Activated T-helper 1 cell treated with anti-CD3 and anti-CD28 coated beads, Interleukin-12 subunit alpha, Interleukin-12 subunit beta, Interleukin-2, Interleukin-4 antibody, amounts not matched to agents 30 ng/mL and 10 ng/mL and 1 ng/mL, durations not matched to agents 14 hours and 24 hours and 36 hours (primary cell): ENCODE measurements around the gene SIGLEC7. TPM values are rescaled to one million over a fixed set of nuclear protein-coding genes. Genes with fewer than 3 reads are reported as not detected.

ENCODE experiments used
- DNase-seq: peaks from one replicate; pipeline ENCODE4 v3.0.0; 2021; ENCODE audit warnings: low spot score
- H3K27ac Mint-ChIP-seq: one replicate; pipeline ENCODE4 v1.8.0; 2021; ENCODE audit warnings: mild to moderate bottlenecking, mixed read lengths
- H3K27me3 Mint-ChIP-seq: one replicate; pipeline ENCODE4 v1.8.0; 2022; ENCODE audit warnings: mild to moderate bottlenecking, moderate library complexity, mixed read lengths; ENCODE audit not compliant: insufficient read depth
- H3K36me3 Mint-ChIP-seq: one replicate; pipeline ENCODE4 v1.8.0; 2021; ENCODE audit warnings: low read depth, mixed read lengths
- H3K4me1 Mint-ChIP-seq: one replicate; pipeline ENCODE4 v1.8.0; 2021; ENCODE audit warnings: low read depth, mixed read lengths
- H3K4me3 Mint-ChIP-seq: one replicate; pipeline ENCODE4 v1.8.0; 2021; ENCODE audit warnings: mild to moderate bottlenecking, moderate library complexity, mixed read lengths
- H3K9me3 Mint-ChIP-seq: one replicate; pipeline ENCODE4 v1.8.0; 2021; ENCODE audit warnings: mixed read lengths
- intact Hi-C: fragments of 100-400 bp; cut with micrococcal nuclease; formaldehyde crosslinking; loops from one replicate; pipeline ENCODE4 v1.15.1; 2024
- total RNA-seq: library from RNA; stranded (reverse); gene quantifications from 2 replicates; pipeline ENCODE4 v1.2.3, GENCODE V29; 2022

SIGLEC7 gene
- total RNA-seq, 1 donor from 2014 or later = not detected

GRCh38 chr19:51103926-51104341 is 38.2 kb upstream of the SIGLEC7 start:
- Mint-ChIP-seq H3K27me3 (no peaks in the 10 kb centered on the region), H3K4me1 (peaks cover 34% of the 10 kb centered on the region), H3K9me3 (no peaks in the 10 kb centered on the region), H3K27ac (no peak overlapping the region), H3K4me3 (no peak overlapping the region), H3K36me3 (peaks cover 27% of the 10 kb centered on the region)
- intact Hi-C loops = no loop called here
- DNase-seq = no peak

GRCh38 chr19:51107406-51108065 is 34.6 kb upstream of the SIGLEC7 start:
- H3K9me3 Mint-ChIP-seq = no peaks in the 10 kb centered on the region
- DNase-seq = no peak
- peak overlapping the region; percentile 96 for H3K27ac Mint-ChIP-seq
- no peaks in the 10 kb centered on the region for H3K27me3 Mint-ChIP-seq
- H3K36me3 Mint-ChIP-seq = peaks cover 18% of the 10 kb centered on the region
- peak overlapping the region; percentile 92 for H3K4me3 Mint-ChIP-seq
- intact Hi-C loops = loop anchor here (1.0 to 5.0 kb wide), 11 partner anchors 10 to 1082 kb away; partner anchors contain the start of genes JOSD2, VRK3 and ZNF175
- peaks cover 28% of the 10 kb centered on the region for H3K4me1 Mint-ChIP-seq

- Mint-ChIP-seq H3K27ac (peak within 1 kb of the TSS; percentile 96), H3K4me1 (peaks cover 24% of the 10 kb centered on the region), H3K36me3 (peaks cover 11% of the 10 kb centered on the region), H3K4me3 (peak within 1 kb of the TSS; percentile 92), H3K9me3 (no peaks in the 10 kb centered on the region), H3K27me3 (no peaks in the 10 kb centered on the region)
- DNase-seq = peak; percentile 98
- intact Hi-C loops = loop anchor here (1.0 to 5.0 kb wide), 11 partner anchors 11 to 1083 kb away; partner anchors contain the start of genes JOSD2, VRK3 and ZNF175
Measured at GRCh38 chr19:51108066-51108804, 33.9 kb upstream of the SIGLEC7 start, which contains the start of gene CTU1. CTU1 (minus strand) TSS chr19:51108409; CDS start chr19:51104569, 3,840 bp downstream.

- H3K27me3 Mint-ChIP-seq = no peaks in the 10 kb centered on the region
- H3K27ac Mint-ChIP-seq = peak overlapping the region; percentile 96
- peaks cover 7% of the 10 kb centered on the region for H3K36me3 Mint-ChIP-seq
- DNase-seq = no peak
- peak overlapping the region; percentile 92 for H3K4me3 Mint-ChIP-seq
- peaks cover 24% of the 10 kb centered on the region for H3K4me1 Mint-ChIP-seq
- no peaks in the 10 kb centered on the region for H3K9me3 Mint-ChIP-seq
- intact Hi-C loops = loop anchor here (1.0 to 5.0 kb wide), 11 partner anchors 11 to 1083 kb away; partner anchors contain the start of genes JOSD2, VRK3 and ZNF175
Measured at GRCh38 chr19:51108805-51109146, 33.3 kb upstream of the SIGLEC7 start.

GRCh38 chr19:51110666-51110971 is 31.5 kb upstream of the SIGLEC7 start:
- Mint-ChIP-seq H3K27me3 (no peaks in the 10 kb centered on the region), H3K9me3 (no peaks in the 10 kb centered on the region), H3K36me3 (peaks cover 4% of the 10 kb centered on the region), H3K27ac (no peak overlapping the region), H3K4me1 (peaks cover 18% of the 10 kb centered on the region), H3K4me3 (no peak overlapping the region)
- intact Hi-C loops = no loop called here
- no peak for DNase-seq

- no peaks in the 10 kb centered on the region for H3K9me3 Mint-ChIP-seq
- intact Hi-C loops = no loop called here
Measured at GRCh38 chr19:51111606-51112005, 30.5 kb upstream of the SIGLEC7 start.

GRCh38 chr19:51114087-51114729 is 27.9 kb upstream of the SIGLEC7 start:
- H3K4me1 Mint-ChIP-seq = peaks cover 12% of the 10 kb centered on the region
- H3K36me3 Mint-ChIP-seq = no peaks in the 10 kb centered on the region
- peak overlapping the region; percentile 77 for H3K27ac Mint-ChIP-seq
- intact Hi-C loops = loop anchor here (1.0 to 2.0 kb wide), 6 partner anchors 9 to 327 kb away; no protein-coding TSS in a partner anchor
- peak; percentile 23 for DNase-seq
- H3K27me3 Mint-ChIP-seq = peaks cover 6% of the 10 kb centered on the region
- peak overlapping the region; percentile 4 for H3K4me3 Mint-ChIP-seq
- H3K9me3 Mint-ChIP-seq = no peaks in the 10 kb centered on the region

More at GRCh38 chr19:51111606-51112005, 30.5 kb upstream of the SIGLEC7 start:
- Mint-ChIP-seq H3K4me3 (no peak overlapping the region), H3K27ac (no peak overlapping the region), H3K4me1 (peaks cover 20% of the 10 kb centered on the region), H3K27me3 (peaks cover 3% of the 10 kb centered on the region), H3K36me3 (peaks cover 4% of the 10 kb centered on the region)
- no peak for DNase-seq

GRCh38 chr19:51116736-51117286 is 25.3 kb upstream of the SIGLEC7 start:
- Mint-ChIP-seq H3K27me3 (peaks cover 6% of the 10 kb centered on the region), H3K4me1 (peaks cover 21% of the 10 kb centered on the region), H3K9me3 (no peaks in the 10 kb centered on the region), H3K36me3 (no peaks in the 10 kb centered on the region), H3K27ac (no peak overlapping the region), H3K4me3 (no peak overlapping the region)
- intact Hi-C loops = no loop called here
- no peak for DNase-seq

GRCh38 chr19:51119101-51119500 is 23.0 kb upstream of the SIGLEC7 start:
- no peaks in the 10 kb centered on the region for H3K36me3 Mint-ChIP-seq
- intact Hi-C loops = no loop called here
- no peak for DNase-seq
- peaks cover 9% of the 10 kb centered on the region for H3K27me3 Mint-ChIP-seq
- no peak overlapping the region for H3K4me3 Mint-ChIP-seq
- H3K27ac Mint-ChIP-seq = no peak overlapping the region
- peaks cover 44% of the 10 kb centered on the region for H3K4me1 Mint-ChIP-seq
- H3K9me3 Mint-ChIP-seq = no peaks in the 10 kb centered on the region

- no peak for DNase-seq
- Mint-ChIP-seq H3K4me3 (no peak overlapping the region), H3K27me3 (peaks cover 9% of the 10 kb centered on the region), H3K9me3 (no peaks in the 10 kb centered on the region), H3K27ac (no peak overlapping the region), H3K36me3 (no peaks in the 10 kb centered on the region), H3K4me1 (peaks cover 48% of the 10 kb centered on the region)
- intact Hi-C loops = no loop called here
Measured at GRCh38 chr19:51119611-51120010, 22.5 kb upstream of the SIGLEC7 start.

- peaks cover 53% of the 10 kb centered on the region for H3K4me1 Mint-ChIP-seq
- no peak overlapping the region for H3K27ac Mint-ChIP-seq
- no peaks in the 10 kb centered on the region for H3K36me3 Mint-ChIP-seq
- intact Hi-C loops = no loop called here
- no peak overlapping the region for H3K4me3 Mint-ChIP-seq
- H3K9me3 Mint-ChIP-seq = no peaks in the 10 kb centered on the region
- DNase-seq = no peak
- peaks cover 9% of the 10 kb centered on the region for H3K27me3 Mint-ChIP-seq
Measured at GRCh38 chr19:51120160-51120559, 21.9 kb upstream of the SIGLEC7 start.

GRCh38 chr19:51121257-51121656 is 20.8 kb upstream of the SIGLEC7 start:
- DNase-seq = no peak
- H3K9me3 Mint-ChIP-seq = no peaks in the 10 kb centered on the region
- H3K36me3 Mint-ChIP-seq = no peaks in the 10 kb centered on the region
- peaks cover 7% of the 10 kb centered on the region for H3K27me3 Mint-ChIP-seq
- intact Hi-C loops = no loop called here
- no peak overlapping the region for H3K4me3 Mint-ChIP-seq
- H3K4me1 Mint-ChIP-seq = peaks cover 48% of the 10 kb centered on the region
- H3K27ac Mint-ChIP-seq = no peak overlapping the region
